Muscle layer of colon (tissue), 2 donors: ENCODE results near the gene SLFN5.
"Not testable (repeated sequence)": the region's sequence is repeated elsewhere in the genome, so short reads cannot be mapped to it uniquely, and the experiment has no call there.

Source experiments
- H3K27ac ChIP-seq: one replicate; pipeline ENCODE4 v1.7.0; 2013; ENCODE audit warnings: low read depth, mild to moderate bottlenecking, low read length, moderate library complexity
- H3K27me3 ChIP-seq, 2 donors: one replicate each; pipeline ENCODE4 v1.7.0; 2013; ENCODE audit warnings: low read length in 2 of 2, mild to moderate bottlenecking in 2 of 2; ENCODE audit not compliant: insufficient read depth in 2 of 2, control insufficient read depth in 1 of 2
- H3K36me3 ChIP-seq: one replicate; pipeline ENCODE4 v1.7.0; 2013; ENCODE audit warnings: mild to moderate bottlenecking, low read length; ENCODE audit not compliant: insufficient read depth
- H3K4me1 ChIP-seq: one replicate; pipeline ENCODE4 v1.7.0; 2013; ENCODE audit warnings: mild to moderate bottlenecking, low read length; ENCODE audit not compliant: insufficient read depth
- H3K4me3 ChIP-seq, 2 donors: one replicate each; pipeline ENCODE4 v1.7.0; 2013; ENCODE audit warnings: low read length in 2 of 2, low read depth in 1 of 2, mild to moderate bottlenecking in 1 of 2, moderate library complexity in 1 of 2
- H3K9ac ChIP-seq: one replicate; pipeline ENCODE4 v1.7.0; 2013; ENCODE audit warnings: low read length
- H3K9me3 ChIP-seq: one replicate; pipeline ENCODE4 v1.7.0; 2013; ENCODE audit warnings: mild to moderate bottlenecking, low read length
- donor health status: abdominal sarcoma.
- donor health status: Adenocarcinoma of cecum.

The SLFN5 gene

DNA sequence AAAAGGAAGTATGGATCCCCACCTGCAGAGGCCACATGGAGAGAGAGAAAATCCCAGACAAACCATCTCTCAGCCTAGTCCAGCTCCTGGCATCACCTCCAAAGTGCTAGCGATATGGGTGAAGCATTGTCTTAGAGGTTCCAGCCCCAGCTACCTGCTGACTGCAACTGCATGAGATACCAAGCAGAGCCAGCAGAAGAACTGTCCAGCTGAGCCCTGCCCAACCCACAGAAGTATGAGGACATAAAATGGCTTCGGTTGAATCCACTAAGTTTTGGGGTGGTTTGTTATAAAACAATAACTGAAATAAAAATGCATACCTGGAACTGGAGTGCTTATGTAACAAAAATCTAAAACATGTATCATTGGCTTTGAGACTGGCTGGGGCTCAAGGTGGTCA lies 20.4 kb upstream of the SLFN5 start:
- Histone ChIP-seq H3K4me1 (no peaks in the 10 kb centered on the region), H3K27ac (no peak overlapping the region), H3K4me3 (no peak overlapping the region), H3K27me3 (no peaks in the 10 kb centered on the region), H3K9ac (no peak overlapping the region), H3K9me3 (peaks cover 3% of the 10 kb centered on the region), H3K36me3 (no peaks in the 10 kb centered on the region)

GRCh38 chr17:35224436-35224835 lies 18.4 kb upstream of the SLFN5 start:
- no peak overlapping the region for H3K27ac ChIP-seq
- no peak overlapping the region for H3K9ac ChIP-seq
- H3K9me3 ChIP-seq: peaks cover 3% of the 10 kb centered on the region
- H3K36me3 ChIP-seq: no peaks in the 10 kb centered on the region
- no peaks in the 10 kb centered on the region for H3K4me1 ChIP-seq
- no peaks in the 10 kb centered on the region for H3K27me3 ChIP-seq
- no peak overlapping the region for H3K4me3 ChIP-seq

GRCh38 chr17:35227546-35227945 lies 15.3 kb upstream of the SLFN5 start:
- Histone ChIP-seq H3K27ac (no peak overlapping the region), H3K4me1 (no peaks in the 10 kb centered on the region), H3K27me3 (no peaks in the 10 kb centered on the region), H3K36me3 (no peaks in the 10 kb centered on the region), H3K9me3 (peaks cover under 1% of the 10 kb centered on the region), H3K9ac (no peak overlapping the region), H3K4me3 (no peak overlapping the region)

GRCh38 chr17:35229638-35230037 lies 13.2 kb upstream of the SLFN5 start:
- Histone ChIP-seq H3K9me3 (no peaks in the 10 kb centered on the region), H3K36me3 (no peaks in the 10 kb centered on the region), H3K27me3 (no peaks in the 10 kb centered on the region), H3K4me1 (no peaks in the 10 kb centered on the region), H3K9ac (no peak overlapping the region), H3K4me3 (no peak overlapping the region), H3K27ac (no peak overlapping the region)

- not testable (repeated sequence) for H3K36me3 ChIP-seq, H3K4me3 ChIP-seq, H3K9ac ChIP-seq, H3K27me3 ChIP-seq, H3K27ac ChIP-seq, H3K4me1 ChIP-seq, H3K9me3 ChIP-seq
Observed at GRCh38 chr17:35234315-35234714, 8.6 kb upstream of the SLFN5 start.

GRCh38 chr17:35235289-35235688 lies 7.6 kb upstream of the SLFN5 start:
- Histone ChIP-seq H3K27me3 (no peaks in the 10 kb centered on the region), H3K4me3 (no peak overlapping the region), H3K27ac (no peak overlapping the region), H3K9ac (no peak overlapping the region), H3K36me3 (no peaks in the 10 kb centered on the region), H3K9me3 (no peaks in the 10 kb centered on the region), H3K4me1 (no peaks in the 10 kb centered on the region)

- Histone ChIP-seq H3K27me3 (no peaks in the 10 kb centered on the region), H3K9me3 (no peaks in the 10 kb centered on the region), H3K27ac (no peak overlapping the region), H3K36me3 (no peaks in the 10 kb centered on the region), H3K4me1 (no peaks in the 10 kb centered on the region), H3K9ac (no peak overlapping the region), H3K4me3 (no peak overlapping the region)
Observed at GRCh38 chr17:35235917-35236316, 7.0 kb upstream of the SLFN5 start.

GRCh38 chr17:35236821-35237220 lies 6.1 kb upstream of the SLFN5 start:
- no peak overlapping the region for H3K27ac ChIP-seq
- H3K9me3 ChIP-seq: no peaks in the 10 kb centered on the region
- H3K4me3 ChIP-seq: no peak overlapping the region
- H3K9ac ChIP-seq: no peak overlapping the region
- no peaks in the 10 kb centered on the region for H3K36me3 ChIP-seq
- H3K27me3 ChIP-seq: no peaks in the 10 kb centered on the region
- H3K4me1 ChIP-seq: peaks cover 6% of the 10 kb centered on the region

DNA sequence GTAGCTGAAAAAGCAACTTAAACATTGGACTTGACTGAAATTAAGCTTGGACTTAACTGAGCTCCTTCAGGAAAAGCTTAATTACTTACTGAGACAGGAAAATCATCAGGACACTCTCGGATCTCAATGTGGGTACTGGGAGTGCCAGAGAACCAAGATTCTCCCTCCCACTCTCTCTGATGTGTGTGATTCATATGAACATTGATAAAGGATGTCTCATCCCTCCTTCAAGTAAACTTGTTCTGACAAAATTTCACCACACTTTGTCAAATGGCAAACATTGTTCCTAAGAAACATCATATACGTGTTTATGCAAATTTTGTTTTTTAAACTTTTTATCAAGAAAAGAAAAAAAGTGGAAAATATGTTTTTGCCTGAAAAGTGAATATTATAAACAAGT lies 4.1 kb upstream of the SLFN5 start:
- peaks cover 6% of the 10 kb centered on the region for H3K4me1 ChIP-seq
- no peak overlapping the region for H3K9ac ChIP-seq
- H3K4me3 ChIP-seq: no peak overlapping the region
- no peaks in the 10 kb centered on the region for H3K9me3 ChIP-seq
- no peaks in the 10 kb centered on the region for H3K27me3 ChIP-seq
- H3K27ac ChIP-seq: no peak overlapping the region
- H3K36me3 ChIP-seq: no peaks in the 10 kb centered on the region

DNA sequence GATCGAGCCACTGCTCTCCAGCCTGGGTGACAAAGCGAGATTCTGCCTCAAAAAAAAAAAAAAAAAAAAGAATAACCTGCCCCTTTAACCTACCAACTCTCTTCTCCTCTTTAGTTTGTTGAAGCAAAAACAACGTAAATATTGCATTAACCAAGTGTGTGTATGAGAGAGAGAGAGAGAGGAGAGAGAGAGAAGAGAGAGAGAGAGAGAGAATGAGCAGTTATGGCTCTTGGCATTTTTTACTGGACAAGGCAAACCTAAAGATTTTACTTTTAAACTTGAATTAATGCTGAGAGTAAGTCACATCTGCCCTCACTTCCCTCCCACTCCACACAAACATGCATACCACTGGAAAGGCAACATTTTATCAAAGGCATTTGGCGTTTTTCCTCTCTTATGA lies 3.0 kb upstream of the SLFN5 start:
- H3K4me3 ChIP-seq: no peak overlapping the region
- no peaks in the 10 kb centered on the region for H3K36me3 ChIP-seq
- H3K4me1 ChIP-seq: peaks cover 15% of the 10 kb centered on the region
- H3K9ac ChIP-seq: no peak overlapping the region
- no peak overlapping the region for H3K27ac ChIP-seq
- H3K27me3 ChIP-seq: no peaks in the 10 kb centered on the region
- H3K9me3 ChIP-seq: no peaks in the 10 kb centered on the region

DNA sequence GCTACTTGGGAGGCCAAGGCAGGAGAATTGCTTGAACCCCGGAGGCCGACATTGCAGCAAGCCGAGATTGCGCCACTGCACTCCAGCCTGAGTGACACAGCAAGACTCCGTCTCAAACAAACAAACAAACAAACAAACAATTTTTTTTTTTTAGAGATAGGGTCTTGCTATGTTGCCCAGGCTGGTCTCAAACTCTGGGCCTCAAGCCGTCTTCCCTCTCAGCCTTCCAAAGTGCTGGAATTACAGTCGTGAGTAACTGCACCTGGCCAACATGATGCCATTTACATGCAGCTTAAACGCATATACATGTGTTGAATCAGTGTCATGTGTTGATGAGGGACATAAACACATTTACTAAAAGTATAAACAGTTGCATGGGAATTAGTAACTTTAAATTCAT lies 2.0 kb upstream of the SLFN5 start:
- H3K4me1 ChIP-seq: peaks cover 26% of the 10 kb centered on the region
- no peak overlapping the region for H3K4me3 ChIP-seq
- no peak overlapping the region for H3K27ac ChIP-seq
- H3K9me3 ChIP-seq: no peaks in the 10 kb centered on the region
- no peaks in the 10 kb centered on the region for H3K36me3 ChIP-seq
- no peak overlapping the region for H3K9ac ChIP-seq
- no peaks in the 10 kb centered on the region for H3K27me3 ChIP-seq

DNA sequence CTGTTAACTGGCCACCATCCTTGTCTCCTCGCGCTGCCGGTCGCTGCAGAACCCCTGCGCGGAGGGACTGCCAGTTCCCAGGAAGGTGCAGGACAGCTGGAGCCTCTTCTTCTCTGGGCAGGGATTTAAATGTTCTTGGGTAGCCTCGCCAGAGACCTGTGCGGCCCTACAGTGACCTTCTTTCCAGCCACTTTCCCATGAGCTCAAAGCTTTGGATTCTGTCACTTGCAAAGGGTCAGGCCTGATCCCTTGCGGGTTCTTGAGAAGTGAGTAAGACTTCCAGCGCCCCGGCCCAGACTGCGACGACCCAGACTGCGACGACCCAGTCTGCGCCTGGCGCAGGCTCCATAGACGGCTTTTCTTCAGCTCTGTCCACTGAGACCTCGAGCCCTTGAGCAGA lies 1.4 kb upstream of the SLFN5 start:
- Histone ChIP-seq H3K4me3 (peak overlapping the region in 1 of 2 donors; percentile 89), H3K9ac (no peak overlapping the region), H3K27ac (no peak overlapping the region), H3K4me1 (peaks cover 26% of the 10 kb centered on the region), H3K36me3 (no peaks in the 10 kb centered on the region), H3K27me3 (no peaks in the 10 kb centered on the region), H3K9me3 (no peaks in the 10 kb centered on the region)
